Pons (tissue), 1 donor: ENCODE data around the gene WDR70.
"Not testable (repeated sequence)": the region's sequence is repeated elsewhere in the genome, so short reads cannot be mapped to it uniquely, and the experiment has no call there.

Experiments
- DNase-seq: peaks from one replicate; pipeline ENCODE4 v3.0.0-alpha.2; 2016; ENCODE audit warnings: low spot score

Gene WDR70

DNA sequence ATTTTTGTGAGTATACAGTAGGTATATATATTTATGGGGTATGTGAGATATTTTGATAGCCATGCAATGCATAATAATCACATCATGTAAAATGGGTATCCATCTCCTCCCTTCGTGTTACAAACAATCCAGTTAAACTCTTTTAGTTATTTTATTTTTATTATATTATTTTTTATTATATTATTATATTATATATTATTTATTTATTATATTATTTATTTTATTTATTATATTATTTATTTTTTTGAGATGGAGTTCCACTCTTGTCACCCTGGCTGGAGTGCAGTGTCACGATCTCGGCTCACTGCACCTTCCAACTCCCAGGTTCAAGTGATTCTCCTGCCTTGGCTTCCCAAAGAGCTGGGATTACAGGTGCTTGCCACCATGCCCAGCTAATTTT lies 138.6 kb downstream of the WDR70 start:
- DNase-seq, result no peak

DNA sequence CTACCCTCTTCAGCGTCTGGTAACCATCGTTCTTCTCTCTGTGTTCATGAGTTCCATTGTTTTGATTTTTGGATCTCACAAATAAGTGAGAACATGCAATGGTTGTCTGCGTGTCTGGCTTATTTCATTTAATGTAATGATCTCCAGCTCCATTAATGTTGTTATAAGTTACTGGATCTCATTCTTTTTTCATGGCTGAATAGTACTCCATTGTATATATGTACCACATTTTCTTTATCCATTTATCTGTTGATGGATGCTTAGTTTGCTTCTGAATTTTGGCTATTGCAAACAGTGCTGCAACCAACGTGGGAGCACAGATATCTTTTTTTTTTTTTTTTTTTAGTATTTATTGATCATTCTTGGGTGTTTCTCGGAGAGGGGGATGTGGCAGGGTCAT lies 139.2 kb downstream of the WDR70 start:
- not testable (repeated sequence) for DNase-seq

- DNase-seq, result no peak
Measured at GRCh38 chr5:37519304-37519703, 140.2 kb downstream of the WDR70 start.

DNA sequence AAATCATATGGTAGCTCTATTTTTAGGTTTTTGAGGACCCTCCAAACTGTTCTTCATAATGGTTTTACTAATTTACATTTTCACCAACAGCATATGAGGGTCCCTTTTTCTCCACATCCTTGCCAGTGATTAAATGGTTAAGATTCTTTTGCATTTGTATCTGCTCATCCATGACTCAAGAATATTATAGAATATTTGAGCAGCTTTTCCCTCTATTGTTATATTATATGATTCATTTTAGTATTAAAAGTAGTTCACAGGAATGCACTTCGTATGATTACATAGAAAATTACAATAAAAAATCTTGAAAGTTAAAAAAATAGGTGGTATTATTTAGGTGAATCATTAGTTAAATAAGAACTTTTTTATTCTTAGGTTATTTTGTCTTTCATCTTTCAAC lies 140.7 kb downstream of the WDR70 start:
- DNase-seq, result no peak

- no peak for DNase-seq
Measured at GRCh38 chr5:37520811-37521210, 141.7 kb downstream of the WDR70 start.

DNA sequence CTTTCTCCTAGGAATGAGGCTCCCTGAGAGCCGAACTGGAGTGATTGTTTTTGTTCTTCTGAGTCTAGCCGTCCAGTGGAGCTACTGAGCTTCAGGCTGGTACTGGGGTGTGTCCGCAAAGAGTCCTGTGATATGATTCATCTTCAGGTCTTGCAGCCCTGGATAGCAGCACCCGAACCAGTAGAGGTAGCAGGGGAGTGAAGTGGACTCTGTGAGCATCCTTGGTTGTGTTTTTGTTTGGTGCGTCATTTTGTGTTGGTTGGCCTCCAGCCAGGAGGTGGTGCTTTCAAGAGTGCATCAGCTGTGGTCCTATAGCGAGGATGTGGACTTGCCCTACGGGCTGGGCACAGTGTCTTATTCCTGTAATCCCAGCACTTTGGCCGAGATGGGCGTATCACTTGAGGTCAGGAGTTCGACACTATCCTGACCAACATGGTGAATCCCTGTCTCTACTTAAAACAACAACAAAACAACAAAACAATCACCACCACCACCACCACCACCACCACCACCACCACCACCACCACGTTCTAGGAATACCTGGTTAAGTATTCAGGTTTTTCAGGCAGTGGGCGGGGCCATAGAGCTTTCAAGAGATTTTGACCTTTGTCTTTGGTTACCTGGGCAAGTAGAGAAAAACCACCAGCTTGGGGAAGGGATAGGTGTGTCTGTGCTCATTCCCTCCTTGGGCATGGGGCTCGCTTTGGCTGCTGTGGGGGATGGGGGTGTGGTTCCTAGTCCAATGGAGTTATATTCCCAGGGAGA lies 154.0 kb downstream of the WDR70 start:
- no peak for DNase-seq

- DNase-seq, result no peak
Measured at GRCh38 chr5:37533851-37534250, 154.7 kb downstream of the WDR70 start.

DNA sequence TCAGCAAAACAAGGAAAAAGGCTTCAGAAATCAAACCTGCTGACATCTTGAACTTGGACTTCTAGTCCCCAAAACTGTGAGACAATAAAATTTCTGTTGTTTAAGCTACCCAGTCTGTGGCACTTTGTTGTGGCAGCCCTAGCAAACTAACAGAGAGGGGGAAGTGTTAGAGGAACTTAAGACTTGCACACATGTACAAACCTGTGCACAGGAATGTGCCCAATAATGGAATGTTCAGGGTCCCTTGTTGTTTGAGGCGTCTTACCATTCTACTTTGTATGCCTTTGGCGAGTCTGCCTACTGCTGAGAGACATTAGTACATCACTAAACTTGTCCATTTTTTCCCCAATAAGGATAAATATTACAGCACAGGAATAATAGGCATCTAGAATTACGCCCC lies 160.3 kb downstream of the WDR70 start:
- no peak for DNase-seq

DNA sequence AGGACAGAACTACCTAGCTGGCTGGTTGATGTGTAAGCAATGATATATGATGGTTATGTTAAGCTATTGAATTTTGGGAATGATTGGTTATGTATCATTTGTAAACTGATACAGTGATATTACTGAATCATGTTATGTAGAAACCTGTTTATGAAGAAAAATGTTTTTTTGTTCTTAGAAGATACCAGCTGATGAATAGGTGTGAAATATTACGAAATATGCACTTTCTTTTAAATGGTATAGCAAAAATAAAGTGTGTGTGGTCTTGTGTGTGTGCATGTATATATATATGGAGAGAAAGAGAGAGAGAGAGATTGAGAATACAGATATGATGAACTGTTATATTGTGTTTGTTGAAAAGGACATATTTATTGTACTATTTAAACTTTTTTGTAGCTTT lies 164.1 kb downstream of the WDR70 start:
- no peak for DNase-seq

DNA sequence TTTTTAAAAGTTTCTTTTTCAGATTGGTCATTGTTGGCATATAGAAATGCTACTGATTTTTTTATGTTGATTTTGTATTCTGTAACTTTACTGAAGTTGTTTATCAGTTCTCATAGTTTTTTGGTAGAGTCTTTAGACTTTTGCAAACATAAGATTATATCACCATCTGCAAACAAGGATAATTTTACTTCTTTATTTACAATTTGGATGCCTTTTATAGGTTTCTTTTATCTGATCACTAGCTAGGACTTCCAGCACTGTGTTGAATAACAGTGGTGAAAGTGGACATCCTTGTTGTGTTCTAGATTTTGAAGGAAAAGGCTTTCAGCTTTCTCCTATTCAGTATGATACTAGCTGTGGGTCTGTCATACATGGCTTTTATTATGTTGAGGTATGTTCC lies 170.3 kb downstream of the WDR70 start:
- no peak for DNase-seq

DNA sequence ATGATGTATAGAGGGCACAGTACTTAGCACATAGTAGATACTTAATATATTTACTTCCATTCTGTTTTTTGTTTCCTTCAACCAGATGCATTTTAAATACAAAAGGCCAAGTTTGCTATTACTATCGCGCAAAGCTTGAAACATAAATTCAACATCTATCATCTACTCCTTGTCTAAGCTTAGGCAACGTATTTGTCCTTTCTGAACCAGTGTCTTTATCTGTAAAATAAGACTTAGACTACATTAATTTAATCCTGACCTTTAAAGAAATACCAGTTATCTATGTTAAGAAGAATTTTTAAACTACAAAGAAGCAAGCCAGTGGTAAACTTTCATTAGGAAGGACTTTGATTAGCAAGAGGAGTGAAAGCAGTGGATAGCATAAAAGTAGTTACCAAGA lies 173.0 kb downstream of the WDR70 start:
- no peak for DNase-seq

DNA sequence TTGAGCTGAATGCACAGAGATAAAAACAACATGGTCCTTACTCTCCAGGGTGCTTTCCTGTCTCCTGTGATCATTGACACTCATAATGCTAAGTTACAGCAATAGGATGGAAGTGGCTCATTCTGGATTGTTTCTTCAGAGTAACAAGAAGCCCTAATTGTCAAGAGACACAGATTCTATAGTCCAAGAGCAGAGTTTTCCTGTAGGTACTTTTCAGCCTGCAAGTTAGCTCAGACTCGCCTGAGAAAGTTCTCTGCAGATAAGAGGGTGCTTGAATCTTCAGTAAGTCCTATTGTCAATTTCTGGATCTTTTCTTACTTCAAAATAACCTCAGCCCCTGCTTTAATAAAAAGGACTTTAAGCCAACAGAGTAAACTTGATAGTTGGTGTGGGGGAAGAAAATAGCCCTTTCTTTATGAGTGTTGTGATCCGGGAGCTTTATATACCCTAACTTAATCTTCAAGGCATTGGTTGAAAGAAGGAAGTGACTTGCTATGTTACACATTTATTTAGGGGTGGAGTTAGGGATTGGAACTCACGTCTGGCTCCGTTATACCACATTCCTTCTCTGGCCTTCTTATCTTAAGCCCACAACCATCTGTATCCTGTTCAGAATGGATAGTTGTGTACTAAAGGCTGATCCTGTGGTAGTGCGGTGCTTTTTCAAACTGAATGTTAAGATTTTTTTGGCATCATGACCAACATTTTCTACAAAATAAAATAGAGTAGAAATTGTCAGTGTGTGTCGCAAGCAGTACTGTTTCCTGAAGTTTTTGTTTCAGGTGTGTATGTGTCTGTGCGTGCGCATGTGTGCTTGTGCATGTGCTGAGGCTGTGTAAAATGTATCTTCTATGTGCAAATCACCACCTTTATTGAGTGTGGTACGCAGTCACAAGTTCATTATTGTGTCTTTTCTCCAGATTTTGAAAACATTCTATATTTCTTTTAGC lies 173.9 kb downstream of the WDR70 start:
- DNase-seq, result no peak

- no peak for DNase-seq
Measured at GRCh38 chr5:37553720-37554404, 174.7 kb downstream of the WDR70 start.

- DNase-seq, result no peak
Measured at GRCh38 chr5:37554405-37554739, 175.3 kb downstream of the WDR70 start.

- DNase-seq, result no peak
Measured at GRCh38 chr5:37554938-37555337, 175.8 kb downstream of the WDR70 start.

DNA sequence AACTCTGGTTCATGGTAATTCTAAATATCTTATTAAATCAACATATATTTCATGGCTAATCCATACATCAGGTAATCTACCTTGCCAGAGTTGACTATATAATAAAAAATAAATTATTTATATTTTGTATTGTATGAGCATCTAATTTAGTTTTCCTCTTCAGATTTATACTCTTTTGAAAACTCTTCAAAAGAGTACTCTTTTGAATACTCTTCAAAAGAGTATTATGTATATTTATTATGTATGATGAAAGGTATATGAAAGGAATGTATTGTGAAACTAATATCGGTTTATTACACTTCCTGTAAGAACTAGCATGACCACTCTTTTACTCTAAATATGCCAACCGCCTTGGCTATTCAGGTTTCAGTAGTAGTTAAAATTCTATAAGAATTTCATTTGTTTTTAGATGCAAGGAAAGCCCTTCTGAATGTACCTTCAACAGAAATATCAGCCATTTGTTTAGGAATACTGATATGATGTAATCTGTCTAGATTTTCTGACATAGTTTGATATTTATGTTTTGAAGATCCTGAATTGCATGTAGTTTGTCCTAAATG lies 178.7 kb downstream of the WDR70 start:
- DNase-seq, result no peak

GRCh38 chr5:37565062-37565670 lies 186.0 kb downstream of the WDR70 start:
- no peak for DNase-seq

DNA sequence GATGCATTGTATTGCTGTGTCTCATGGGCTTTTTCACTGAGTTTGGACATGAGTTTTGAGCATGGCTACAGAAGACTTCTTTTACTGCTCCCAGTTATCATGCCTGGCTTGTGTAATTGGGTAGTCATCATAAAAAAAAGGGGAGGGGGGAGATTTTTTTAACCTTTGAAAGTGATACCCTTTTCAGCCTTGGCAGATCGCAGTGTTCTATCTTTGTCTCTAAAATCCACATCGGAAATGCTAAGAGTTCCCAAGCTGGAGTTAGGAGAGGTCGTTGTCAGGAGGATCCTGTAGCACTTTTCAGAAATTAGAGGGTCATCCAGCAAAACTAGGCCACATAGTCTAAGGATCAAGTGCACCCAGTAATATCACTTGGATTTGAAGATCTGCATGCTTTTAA lies 188.4 kb downstream of the WDR70 start:
- DNase-seq, result no peak

DNA sequence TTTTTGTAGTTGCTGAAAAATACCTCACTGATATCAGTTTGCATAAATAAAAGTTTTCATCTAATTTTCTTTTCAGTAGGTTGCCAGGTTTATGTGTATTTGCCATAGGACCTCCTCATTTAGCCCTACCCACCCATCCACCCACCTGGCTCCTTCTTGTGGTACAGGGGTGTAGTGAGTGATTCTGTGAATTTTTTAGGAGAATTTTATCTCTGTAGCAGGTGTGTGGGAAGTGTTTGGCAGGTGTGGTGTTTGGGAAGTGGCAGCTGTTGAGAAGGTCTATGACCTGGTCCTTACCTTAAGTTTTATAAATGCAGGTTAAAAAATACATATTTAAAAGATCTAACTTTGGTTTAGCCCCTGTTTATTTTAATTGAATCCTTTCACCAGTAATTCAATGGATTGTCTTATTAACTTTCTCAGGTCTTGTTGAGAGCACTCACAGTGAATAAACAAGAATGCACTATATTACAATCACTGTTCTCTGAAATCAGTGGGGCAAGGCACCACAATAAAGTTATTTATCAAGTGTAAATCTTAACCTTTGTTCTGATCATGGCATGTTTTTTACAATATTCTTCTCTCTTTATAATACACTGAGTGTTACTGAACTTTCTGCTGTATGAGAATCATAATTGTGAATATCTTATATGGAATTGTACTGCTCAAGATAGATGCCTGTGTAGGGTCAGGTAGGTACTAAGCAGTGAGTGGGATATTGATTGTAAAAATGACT lies 189.1 kb downstream of the WDR70 start:
- no peak for DNase-seq

GRCh38 chr5:37568893-37569292 lies 189.8 kb downstream of the WDR70 start:
- DNase-seq, result no peak

DNA sequence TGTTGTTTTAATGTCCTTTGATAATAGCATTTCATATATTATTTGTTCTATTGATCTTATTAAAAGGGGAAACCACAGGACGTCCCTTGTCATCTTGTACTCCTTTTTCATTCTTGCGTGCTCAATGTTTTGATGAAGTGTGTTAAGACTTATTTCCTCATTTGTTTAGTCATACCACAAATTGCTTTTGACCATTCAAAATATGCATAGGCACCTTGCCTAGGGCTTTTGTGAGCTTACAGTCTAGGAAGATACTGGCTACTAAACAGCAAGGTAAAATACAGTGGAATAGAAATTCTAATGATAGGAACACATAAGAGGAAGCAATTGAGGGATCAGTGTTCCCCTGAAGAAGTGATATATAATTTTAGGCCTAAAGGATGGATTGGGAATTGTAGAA lies 190.3 kb downstream of the WDR70 start:
- DNase-seq, result no peak
